ENCODE data around the gene PDE4D.

PDE4D gene

DNA sequence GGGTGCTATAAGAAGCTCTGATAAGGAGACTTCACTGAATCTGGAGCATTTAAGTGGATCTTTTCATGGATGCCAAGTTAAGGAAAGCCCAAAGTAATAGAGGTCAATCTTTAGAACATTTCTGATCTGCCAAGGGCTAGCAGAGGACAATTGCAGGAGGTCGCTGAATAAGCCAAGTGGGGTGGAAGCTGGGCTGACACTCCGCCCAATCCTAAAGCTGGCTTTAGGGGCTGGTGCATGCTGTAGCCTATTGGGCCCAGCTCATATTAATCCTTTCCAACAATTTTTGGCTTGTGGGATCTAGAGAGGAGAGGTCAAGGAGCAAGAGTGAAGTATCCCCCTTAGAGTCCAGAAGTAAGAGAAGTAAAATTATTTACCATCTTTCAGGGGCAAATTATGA lies 784.1 kb downstream of the PDE4D start:
- H3K4me3 ChIP-seq (ENCODE audit: low read length) = no peak overlapping the region
- TF ChIP-seq, protein P1, sequence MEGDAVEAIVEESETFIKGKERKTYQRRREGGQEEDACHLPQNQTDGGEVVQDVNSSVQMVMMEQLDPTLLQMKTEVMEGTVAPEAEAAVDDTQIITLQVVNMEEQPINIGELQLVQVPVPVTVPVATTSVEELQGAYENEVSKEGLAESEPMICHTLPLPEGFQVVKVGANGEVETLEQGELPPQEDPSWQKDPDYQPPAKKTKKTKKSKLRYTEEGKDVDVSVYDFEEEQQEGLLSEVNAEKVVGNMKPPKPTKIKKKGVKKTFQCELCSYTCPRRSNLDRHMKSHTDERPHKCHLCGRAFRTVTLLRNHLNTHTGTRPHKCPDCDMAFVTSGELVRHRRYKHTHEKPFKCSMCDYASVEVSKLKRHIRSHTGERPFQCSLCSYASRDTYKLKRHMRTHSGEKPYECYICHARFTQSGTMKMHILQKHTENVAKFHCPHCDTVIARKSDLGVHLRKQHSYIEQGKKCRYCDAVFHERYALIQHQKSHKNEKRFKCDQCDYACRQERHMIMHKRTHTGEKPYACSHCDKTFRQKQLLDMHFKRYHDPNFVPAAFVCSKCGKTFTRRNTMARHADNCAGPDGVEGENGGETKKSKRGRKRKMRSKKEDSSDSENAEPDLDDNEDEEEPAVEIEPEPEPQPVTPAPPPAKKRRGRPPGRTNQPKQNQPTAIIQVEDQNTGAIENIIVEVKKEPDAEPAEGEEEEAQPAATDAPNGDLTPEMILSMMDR (conservative IDR thresholded peaks at IDR 0.05; ENCODE audit: low read length) = no peak
- no peak for DNase-seq (ENCODE audit: low read depth)

DNA sequence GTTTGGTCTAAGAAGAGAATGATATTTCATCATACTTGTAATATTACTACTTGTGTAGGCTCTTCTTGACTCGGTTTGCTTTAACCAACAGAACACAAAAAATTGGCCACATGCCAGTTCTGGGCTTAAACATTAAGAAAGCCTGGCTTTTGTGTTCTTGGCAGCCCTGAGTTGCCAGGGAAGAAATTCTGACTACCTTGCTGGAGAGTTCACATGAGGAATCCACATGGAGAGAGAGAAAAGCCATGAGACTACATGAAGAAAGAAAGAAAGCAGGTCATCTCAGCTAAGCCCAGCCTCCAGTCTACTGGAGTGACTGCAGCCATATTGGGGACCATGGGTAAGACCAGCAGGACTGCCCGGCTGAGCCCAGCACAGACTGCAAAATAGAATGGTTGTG lies 785.8 kb downstream of the PDE4D start:
- no peak overlapping the region for H3K4me3 ChIP-seq (ENCODE audit: low read length)
- TF ChIP-seq, protein P1 (conservative IDR thresholded peaks at IDR 0.05; ENCODE audit: low read length) = no peak
- peak; percentile 21 for DNase-seq (ENCODE audit: low read depth)

DNA sequence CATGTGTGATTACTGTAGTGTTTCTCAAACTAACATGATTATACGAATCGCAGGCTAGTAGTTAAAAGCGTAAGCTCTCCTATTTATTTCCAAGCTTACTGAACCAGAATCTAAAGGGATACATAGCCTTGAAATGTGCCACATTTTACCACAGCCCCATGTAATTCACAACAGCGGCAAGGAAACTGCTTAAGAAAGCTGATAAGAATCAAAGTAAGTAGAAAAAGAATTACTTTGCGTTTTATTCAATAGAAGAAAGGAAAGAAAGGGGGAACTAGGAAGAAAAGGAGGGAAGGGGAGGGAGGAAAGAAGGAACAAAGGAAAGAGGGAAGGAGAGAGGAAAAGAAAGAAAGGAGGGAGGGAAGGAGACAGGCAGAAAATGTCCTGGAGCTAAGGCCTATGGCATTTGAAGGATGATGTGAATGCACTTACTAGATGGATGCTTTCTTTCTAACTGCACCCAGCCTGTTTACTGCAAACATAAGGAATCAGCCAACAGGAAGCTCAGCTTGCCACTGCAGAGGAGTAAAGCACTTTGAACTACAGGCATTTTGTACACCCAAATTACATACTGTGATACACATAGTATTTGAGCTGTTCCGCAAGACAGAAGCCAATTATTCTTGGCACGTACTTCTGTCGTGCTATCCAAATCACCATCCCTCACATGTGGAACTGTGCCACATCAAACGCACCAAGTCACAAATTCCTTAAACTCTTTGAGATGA lies 789.0 kb downstream of the PDE4D start:
- TF ChIP-seq, protein P1 (conservative IDR thresholded peaks at IDR 0.05; ENCODE audit: low read length) = no peak
- H3K4me3 ChIP-seq (ENCODE audit: low read length) = no peak overlapping the region
- DNase-seq (ENCODE audit: low read depth) = no peak

DNA sequence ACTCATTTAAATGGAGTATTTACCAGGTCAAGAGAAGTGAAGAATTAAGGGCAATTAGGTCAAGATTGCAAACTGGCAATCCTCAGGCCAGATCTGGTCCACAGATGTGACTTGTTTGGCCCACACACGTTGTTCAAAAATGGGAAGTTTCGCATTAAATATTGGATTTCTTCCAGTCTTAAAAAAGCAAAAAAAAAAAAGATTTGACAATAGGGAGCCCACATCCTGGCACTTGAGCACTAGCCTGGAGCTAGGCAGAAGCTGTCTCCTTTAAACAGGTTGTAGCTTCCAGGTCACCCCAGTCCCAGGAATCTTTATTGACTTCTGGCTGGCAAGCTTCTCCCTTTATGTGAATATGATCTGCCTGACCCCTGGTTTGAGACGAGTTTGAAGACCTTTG lies 790.2 kb downstream of the PDE4D start:
- DNase-seq (ENCODE audit: low read depth) = peak; percentile 48
- no peak overlapping the region for H3K4me3 ChIP-seq (ENCODE audit: low read length)
- TF ChIP-seq, protein P1 (conservative IDR thresholded peaks at IDR 0.05; ENCODE audit: low read length) = no peak

DNA sequence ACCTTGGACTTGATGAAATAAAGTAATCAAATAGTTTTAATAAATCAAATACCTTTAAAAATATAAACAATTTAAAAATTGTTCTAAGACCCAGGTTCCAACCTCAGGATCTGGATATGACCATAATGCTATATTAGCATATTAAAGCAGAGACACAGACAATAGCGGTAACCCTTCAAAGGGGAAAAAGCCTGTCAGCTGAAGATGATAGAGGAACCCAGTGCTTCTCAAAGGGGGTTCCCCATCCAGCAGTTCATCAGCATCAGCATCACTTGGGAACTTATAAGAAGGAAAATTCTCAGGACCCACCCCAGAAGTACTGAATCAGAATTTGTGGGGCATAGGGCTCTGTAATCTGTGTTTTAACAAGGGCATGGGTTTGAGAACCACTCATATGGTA lies 791.1 kb downstream of the PDE4D start:
- TF ChIP-seq, protein P1 (conservative IDR thresholded peaks at IDR 0.05; ENCODE audit: low read length) = no peak
- DNase-seq (ENCODE audit: low read depth) = no peak
- H3K4me3 ChIP-seq (ENCODE audit: low read length) = no peak overlapping the region

DNA sequence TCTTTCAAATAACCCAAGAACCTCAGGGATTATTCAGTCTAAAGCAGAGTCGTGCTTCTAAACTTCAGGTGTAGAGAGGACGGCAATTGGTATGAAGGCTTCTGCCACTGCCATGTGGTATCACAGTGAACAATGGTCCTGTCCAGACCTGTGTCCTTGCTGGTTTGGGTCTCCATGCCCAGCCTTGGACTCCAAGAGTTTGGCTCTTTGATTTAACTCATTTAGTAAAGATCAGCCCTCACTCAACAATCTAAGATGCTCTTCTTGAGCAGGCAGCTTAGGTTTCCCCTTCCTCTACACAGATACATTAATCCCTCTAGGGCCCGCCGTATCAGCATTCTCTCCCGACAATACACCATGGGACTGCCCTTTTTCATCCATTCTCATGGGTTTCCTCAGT lies 792.7 kb downstream of the PDE4D start:
- TF ChIP-seq, protein P1 (conservative IDR thresholded peaks at IDR 0.05; ENCODE audit: low read length) = no peak
- no peak overlapping the region for H3K4me3 ChIP-seq (ENCODE audit: low read length)
- no peak for DNase-seq (ENCODE audit: low read depth)

DNA sequence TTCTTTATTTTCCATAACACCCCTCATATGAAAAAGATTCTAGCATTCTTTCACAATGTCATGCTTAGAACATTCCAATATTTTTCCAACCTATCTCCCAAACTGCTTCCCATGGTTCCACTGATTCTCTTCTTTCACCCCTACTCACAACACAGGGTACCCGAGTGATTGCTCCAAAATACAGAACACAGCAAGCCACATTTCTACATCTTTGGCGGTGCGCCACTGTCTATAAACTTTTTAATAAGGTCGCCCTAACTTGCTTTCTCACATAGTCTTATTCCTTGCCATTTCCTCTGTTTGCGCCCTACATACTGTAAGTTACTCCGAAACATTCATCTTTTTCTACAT lies 793.6 kb downstream of the PDE4D start:
- no peak for DNase-seq (ENCODE audit: low read depth)
- TF ChIP-seq, protein P1 (conservative IDR thresholded peaks at IDR 0.05; ENCODE audit: low read length) = no peak
- H3K4me3 ChIP-seq (ENCODE audit: low read length) = no peak overlapping the region

All from AG10803 (cell line).